ENCODE results near the gene RASSF4.

Gene RASSF4

GRCh38 chr10:44928462-44928861 is 31.1 kb upstream of the RASSF4 start:
- DNase-seq = no peak

DNA sequence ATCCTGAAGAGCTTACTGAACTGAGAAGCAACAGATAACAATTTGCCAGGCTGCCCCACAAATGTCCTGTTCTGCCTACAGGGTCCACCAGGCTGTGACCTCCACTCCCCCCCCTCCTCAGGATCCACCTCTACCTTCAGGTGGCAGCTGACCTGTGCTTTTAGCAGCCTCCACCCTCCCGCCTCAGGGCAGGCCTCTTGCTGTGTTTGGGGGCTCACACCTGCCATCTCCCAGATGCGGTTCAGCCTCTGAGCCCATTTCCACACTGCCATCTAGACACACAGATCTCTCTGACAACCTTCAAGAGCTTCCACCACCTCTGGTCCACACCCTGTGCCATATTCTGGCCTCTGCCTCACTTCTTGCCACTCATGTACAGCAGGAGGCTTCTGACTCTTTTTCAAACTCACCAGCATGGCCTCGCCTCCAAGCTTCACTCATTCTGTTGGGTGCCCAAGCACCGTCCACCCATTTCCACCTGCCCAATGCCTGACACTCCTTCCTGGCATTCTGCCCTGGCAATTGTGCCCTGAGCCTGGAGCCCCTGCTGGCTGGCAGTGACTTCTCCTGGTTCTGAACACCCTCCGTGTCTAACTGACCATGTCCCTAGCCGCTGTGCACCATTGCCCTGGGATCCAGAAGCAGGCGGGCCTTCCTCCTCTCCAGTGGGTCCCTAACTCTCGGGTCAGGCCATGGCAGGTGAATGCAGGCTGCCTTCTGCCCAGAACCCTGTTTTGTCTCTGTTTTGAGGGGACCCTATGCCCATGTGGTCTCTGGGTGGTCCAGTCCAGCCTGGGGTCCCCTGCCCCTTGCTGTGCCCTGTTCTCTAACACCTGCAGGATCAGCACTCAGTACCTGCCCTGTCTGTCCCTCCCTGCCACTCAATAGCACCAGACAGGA is 30.0 kb upstream of the RASSF4 start:
- no peak for DNase-seq

- no peak for DNase-seq
These were observed 28.5 kb upstream of the RASSF4 start for GRCh38 chr10:44930904-44931620.

DNA sequence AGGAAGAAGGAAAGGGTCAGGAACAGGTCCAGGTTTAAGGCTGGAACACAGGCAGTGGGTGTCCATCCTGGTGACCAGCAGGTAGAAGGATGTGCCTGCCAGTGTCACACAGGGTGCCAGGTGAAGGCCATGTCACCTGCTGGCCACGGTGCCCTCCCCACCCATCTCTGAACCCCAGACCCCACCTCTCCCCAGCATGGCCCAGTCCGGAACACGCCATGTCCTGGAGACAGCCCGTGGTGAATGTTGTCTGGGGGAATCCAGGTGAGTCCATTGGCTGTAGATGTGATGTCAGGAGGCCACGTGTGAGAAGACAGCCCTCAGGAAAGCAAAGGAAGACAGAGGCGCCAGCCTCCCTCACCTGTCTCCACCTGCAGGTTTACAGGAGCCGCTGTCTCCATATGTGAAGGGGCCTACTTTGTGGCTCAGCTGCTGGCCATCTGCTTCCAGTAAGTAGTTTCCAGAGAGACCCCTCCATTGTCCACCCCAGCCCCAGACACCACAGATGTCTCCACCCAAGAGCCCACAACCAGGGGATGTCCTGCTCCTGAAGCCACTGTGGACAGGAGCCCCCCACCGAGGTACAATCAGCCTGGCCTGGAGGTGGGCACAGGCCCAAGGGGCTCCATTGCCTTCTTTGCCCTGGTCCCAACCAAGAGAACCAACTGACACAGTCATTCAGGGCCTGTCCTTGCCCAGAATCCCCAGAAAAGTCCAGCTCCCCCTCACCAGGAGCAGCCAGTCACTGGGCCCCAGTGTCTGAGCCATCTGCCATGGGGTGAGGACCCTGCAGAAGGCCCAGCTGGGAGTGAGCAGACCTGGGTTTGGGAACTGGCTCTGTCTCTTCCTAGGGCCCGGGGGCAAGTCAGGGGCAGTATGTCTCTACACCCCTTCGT is 27.7 kb upstream of the RASSF4 start:
- DNase-seq = no peak

DNA sequence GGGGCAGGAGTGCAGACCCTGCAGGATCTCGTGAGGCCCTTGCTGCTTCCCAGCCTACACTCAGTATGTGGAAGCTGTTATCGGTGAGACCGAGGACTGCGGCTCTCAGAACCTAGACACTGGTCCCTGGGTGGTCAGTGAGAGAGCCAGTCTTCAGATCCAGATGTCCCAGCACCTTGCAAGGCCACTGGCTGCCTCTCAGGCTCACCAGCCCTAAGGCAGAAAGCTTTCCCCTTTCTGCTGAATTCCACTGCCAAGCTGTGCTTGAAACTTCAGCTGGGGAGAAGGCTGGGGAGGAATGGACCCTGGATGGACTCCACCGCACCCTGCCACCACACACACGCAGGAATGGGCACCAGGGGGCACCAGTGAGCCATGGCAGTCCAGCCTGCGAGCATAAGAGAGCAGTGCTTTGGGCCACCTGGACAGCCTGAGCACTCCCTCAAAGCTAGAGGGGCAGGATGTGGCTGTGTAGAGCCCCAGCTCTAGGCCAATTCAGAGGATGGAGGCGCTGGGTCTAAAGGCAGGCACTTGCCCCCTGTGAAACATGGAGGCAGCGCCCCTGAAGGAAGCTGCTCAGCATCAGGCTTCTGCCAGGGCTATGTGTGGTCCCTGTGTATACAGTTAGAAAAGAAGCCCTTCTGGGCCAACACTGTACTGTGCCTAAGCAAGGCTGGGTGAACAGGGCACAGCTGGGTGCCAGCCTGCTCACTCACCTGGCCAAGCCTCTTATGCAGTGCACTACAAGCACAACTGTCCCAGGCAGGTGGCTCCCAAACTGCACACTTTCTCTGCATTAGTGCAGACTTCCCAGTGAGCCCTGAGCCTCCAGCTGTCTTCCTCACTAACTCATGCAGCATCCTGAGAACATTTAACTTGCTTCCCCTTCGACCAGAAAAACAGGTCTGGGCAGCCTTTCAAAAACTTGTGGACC is 26.8 kb upstream of the RASSF4 start:
- DNase-seq = no peak

DNA sequence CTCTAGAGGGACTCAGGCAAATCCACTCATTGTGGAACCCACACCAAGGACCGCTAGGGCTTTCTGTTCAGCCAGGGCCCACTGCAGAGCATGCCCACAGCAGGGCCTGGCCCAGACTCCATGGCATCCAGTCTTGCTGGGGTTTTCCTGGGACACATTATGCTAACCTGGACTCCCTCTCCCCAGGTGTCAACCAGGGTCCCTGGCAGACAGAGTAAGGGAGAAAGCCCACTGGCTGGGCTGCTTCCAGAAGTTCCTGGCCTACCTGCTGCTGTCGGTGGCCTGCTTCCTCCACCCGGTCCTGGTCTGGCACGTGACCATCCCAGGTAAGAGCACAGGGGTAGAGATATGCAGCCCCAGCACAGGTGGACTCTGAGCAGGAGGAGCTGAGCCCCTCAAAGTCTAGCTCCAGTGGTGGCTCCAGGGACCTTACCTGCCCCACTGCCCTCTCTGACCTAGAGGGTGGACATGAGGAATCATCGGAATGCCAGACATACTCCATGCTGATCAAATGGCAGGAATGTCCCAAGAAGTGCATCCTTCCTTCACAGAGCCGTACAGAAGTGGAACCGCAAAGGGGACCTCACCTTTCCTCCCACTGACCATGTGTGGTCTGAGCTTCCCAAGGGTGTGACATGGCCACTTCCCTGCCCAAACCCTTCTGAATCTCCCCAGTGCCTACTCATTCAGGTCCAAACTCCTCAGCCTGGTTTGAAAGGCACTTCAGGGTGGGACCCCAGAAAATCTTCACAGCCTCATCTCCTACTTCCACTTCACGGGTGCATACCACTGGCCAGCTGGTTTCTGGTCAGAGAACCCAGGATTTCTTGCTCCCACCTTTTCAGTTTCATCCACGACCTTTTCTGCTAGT is 25.9 kb upstream of the RASSF4 start:
- DNase-seq = no peak

GRCh38 chr10:44934416-44935200 is 25.0 kb upstream of the RASSF4 start:
- no peak for DNase-seq

DNA sequence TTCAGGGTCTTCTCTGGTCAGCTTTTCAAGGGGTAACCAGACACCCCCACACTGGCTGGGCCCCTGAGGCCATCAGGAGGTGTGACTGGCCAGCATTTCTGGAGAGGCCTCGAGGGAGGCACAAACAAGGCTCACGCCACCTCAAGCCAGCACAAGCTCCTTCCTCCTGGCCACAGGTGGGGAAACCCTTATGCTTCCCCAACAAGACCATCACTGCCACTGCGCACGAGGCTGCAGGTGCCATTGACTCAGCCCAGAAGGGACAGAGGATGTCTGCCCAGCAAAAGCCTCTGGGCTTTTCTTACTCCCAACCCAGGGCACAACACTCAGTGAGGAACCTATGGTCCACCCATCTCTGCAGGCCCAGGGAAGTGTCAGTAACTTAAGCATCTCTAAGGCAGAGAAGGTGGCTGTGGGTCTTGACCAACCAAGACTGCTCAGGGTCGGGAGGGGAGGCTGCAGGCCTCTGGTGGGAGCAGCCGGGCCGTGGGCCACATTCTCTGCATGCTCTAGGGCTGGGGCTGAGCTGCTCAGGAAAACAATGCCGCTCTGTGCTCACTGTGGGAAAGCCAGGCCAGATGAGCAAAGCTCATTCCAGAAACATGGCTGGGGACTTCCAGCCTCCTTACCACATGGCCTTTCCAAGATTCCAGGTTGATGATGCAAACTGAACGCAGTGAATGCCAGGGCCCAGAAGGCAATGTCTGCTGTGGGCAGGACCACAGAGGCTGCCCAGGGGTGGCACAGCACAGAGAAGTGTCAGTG is 24.2 kb upstream of the RASSF4 start:
- no peak for DNase-seq

GRCh38 chr10:44935966-44936295 is 23.7 kb upstream of the RASSF4 start:
- no peak for DNase-seq

- no peak for DNase-seq
These were observed 23.2 kb upstream of the RASSF4 start for GRCh38 chr10:44936314-44936975.

GRCh38 chr10:44937196-44938005 is 22.2 kb upstream of the RASSF4 start:
- no peak for DNase-seq

GRCh38 chr10:44938956-44939355 is 20.6 kb upstream of the RASSF4 start:
- no peak for DNase-seq

GRCh38 chr10:44939691-44940401 is 19.8 kb upstream of the RASSF4 start:
- DNase-seq = no peak

- DNase-seq = no peak
These were observed 15.2 kb upstream of the RASSF4 start for GRCh38 chr10:44944354-44944753.

- no peak for DNase-seq
These were observed 13.4 kb upstream of the RASSF4 start for GRCh38 chr10:44946205-44946604.

GRCh38 chr10:44947371-44948152 is 12.0 kb upstream of the RASSF4 start:
- DNase-seq = no peak

DNA sequence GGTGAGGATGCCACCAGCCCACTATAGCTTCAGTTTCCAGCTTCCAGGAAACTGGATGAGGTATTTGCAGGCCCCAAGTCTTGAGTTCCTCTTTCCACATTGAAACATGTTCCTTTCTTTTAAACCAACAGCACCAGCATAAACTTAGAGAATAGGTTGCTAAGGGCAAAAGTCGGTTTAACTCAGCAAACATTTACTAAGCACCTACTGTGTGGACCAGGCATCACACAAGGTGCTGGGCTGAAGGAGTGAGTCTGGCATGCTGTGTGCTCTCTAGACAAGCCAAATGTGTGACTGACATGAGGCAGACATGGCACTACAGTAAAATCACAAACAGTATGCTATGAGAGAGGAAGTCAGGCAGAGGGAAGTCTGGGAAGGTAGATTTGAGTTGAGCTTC is 11.0 kb upstream of the RASSF4 start:
- no peak for DNase-seq

Measured in NCI-H1417 treated with DMSO at 0.1 percent for 48 hours (cell line).